ENCODE results near the gene ADIRF.
"Not testable (repeated sequence)": the region's sequence is repeated elsewhere in the genome, so short reads cannot be mapped to it uniquely, and the experiment has no call there.

Gene ADIRF

DNA sequence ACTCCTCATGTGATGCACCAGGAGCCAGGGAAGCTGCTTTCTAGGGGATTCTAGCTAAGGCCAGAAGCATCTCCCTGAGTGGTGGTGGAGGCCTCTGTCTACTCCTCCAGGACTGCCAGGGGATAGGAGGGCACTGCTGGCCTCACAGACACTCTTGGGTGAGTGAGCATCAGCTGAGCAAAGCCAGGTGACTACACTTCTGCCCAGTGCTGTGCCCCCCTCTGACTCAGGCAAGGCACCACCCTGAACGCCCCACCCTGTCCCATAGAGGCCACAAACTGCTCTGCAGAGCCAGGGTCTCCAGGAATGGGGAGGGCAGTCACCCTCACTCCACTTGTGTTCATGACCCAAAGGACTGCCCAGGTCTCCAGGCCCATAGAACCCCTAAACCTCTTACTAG lies 51.2 kb downstream of the ADIRF start:
- in situ Hi-C loops (cut with MboI; ENCODE audit: low sequenced_read_pairs) = not testable (repeated sequence)

DNA sequence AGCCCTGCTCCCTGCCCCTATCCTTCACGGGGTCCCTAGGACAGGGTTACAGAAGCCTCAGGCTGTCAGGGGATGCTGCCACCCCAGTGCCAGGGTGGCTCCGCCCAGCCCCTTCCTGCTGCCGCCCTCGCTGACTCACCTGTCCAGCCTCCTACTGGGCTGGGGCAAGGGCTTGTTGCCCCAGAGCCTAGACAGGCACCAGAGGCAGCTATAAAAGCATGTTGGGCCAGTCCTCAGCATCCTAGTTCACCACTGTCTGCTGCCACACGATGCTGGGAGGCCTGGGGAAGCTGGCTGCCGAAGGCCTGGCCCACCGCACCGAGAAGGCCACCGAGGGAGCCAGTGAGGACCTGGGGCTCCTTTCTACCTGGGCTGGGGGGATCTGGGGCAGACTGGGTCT lies 51.8 kb downstream of the ADIRF start, which contains the start of gene FAM25A:
FAM25A (plus strand) TSS at position 239 of the 400 bp plus-strand sequence; CDS start at position 270, 31 bp downstream.
- in situ Hi-C loops (cut with MboI; ENCODE audit: low sequenced_read_pairs) = not testable (repeated sequence)

Data from HL-60/S4 (cell line).